ENCODE data around the gene HOXB8. TPM values are rescaled to one million over a fixed set of nuclear protein-coding genes. Genes with fewer than 3 reads are reported as not detected.
A peak's percentile ranks its signal among the peaks of the same experiment; 100 is the strongest.

Gene HOXB8
- total RNA-seq, 1 experiment from 2014 or later = 1.2 TPM

GRCh38 chr17:48624544-48625494 is 9.7 kb upstream of the HOXB8 start:
- no peak for DNase-seq (ENCODE audit: extremely low read depth, low read depth)

- no peak for DNase-seq (ENCODE audit: extremely low read depth, low read depth)
Observed at GRCh38 chr17:48624118-48624517, 9.0 kb upstream of the HOXB8 start.

- DNase-seq (ENCODE audit: extremely low read depth, low read depth) = no peak
Observed at GRCh38 chr17:48623583-48623982, 8.5 kb upstream of the HOXB8 start.

GRCh38 chr17:48622857-48623256 is 7.8 kb upstream of the HOXB8 start:
- no peak for DNase-seq (ENCODE audit: extremely low read depth, low read depth)

GRCh38 chr17:48621410-48622392 is 6.6 kb upstream of the HOXB8 start:
- no peak for DNase-seq (ENCODE audit: extremely low read depth, low read depth)

- no peak for DNase-seq (ENCODE audit: extremely low read depth, low read depth)
Observed at GRCh38 chr17:48620461-48621139, 5.5 kb upstream of the HOXB8 start.

GRCh38 chr17:48619826-48620449 is 4.8 kb upstream of the HOXB8 start:
- no peak for DNase-seq (ENCODE audit: extremely low read depth, low read depth)

- DNase-seq (ENCODE audit: extremely low read depth, low read depth) = peak; percentile 79
Observed at GRCh38 chr17:48618256-48618896, 3.3 kb upstream of the HOXB8 start.

GRCh38 chr17:48617471-48618255 is 2.6 kb upstream of the HOXB8 start:
- DNase-seq (ENCODE audit: extremely low read depth, low read depth) = no peak

- no peak for DNase-seq (ENCODE audit: extremely low read depth, low read depth)
Observed at GRCh38 chr17:48616717-48617470, 1.8 kb upstream of the HOXB8 start.

- no peak for DNase-seq (ENCODE audit: extremely low read depth, low read depth)
Observed at GRCh38 chr17:48615963-48616716, 1.0 kb upstream of the HOXB8 start.

- DNase-seq (ENCODE audit: extremely low read depth, low read depth) = no peak
Observed at GRCh38 chr17:48613862-48614694, 1.0 kb downstream of the HOXB8 start.

GRCh38 chr17:48612854-48613691 is 2.0 kb downstream of the HOXB8 start:
- DNase-seq (ENCODE audit: extremely low read depth, low read depth) = no peak

GRCh38 chr17:48612456-48612853 is 2.6 kb downstream of the HOXB8 start:
- DNase-seq (ENCODE audit: extremely low read depth, low read depth) = no peak

GRCh38 chr17:48611681-48612455 is 3.2 kb downstream of the HOXB8 start:
- no peak for DNase-seq (ENCODE audit: extremely low read depth, low read depth)

All from NCI-H460 (cell line).